Fibroblast of mammary gland (primary cell): ENCODE results near the gene RBM4B.

Source experiments
- DNase-seq: peaks from one replicate; pipeline ENCODE4 v3.0.0-alpha.2; 2010; ENCODE audit warnings: low read depth
- H3K4me3 ChIP-seq: 2 replicates; pipeline ENCODE4 v1.5.1; 2011; ENCODE audit warnings: low read depth, mild to moderate bottlenecking, low read length, moderate library complexity; ENCODE audit not compliant: control insufficient read depth
- CTCF ChIP-seq: conservative IDR thresholded peaks from 2 replicates; pipeline ENCODE4 v1.5.1; 2011; ENCODE audit warnings: low read depth, low read length, inconsistent platforms; ENCODE audit not compliant: control insufficient read depth, insufficient read depth

Gene RBM4B

GRCh38 chr11:66632952-66633351 lies 44.7 kb downstream of the RBM4B start:
- TF ChIP-seq CTCF, result no peak
- H3K4me3 ChIP-seq, result no peak overlapping the region
- DNase-seq, result no peak

- H3K4me3 ChIP-seq, result no peak overlapping the region
- TF ChIP-seq CTCF, result no peak
- no peak for DNase-seq
Measured at GRCh38 chr11:66631883-66632282, 45.8 kb downstream of the RBM4B start.

- TF ChIP-seq CTCF, result no peak
- no peak overlapping the region for H3K4me3 ChIP-seq
- no peak for DNase-seq
Measured at GRCh38 chr11:66629356-66629755, 48.3 kb downstream of the RBM4B start.

- TF ChIP-seq CTCF, result no peak
- H3K4me3 ChIP-seq, result no peak overlapping the region
- no peak for DNase-seq
Measured at GRCh38 chr11:66628061-66628603, 49.6 kb downstream of the RBM4B start.

GRCh38 chr11:66626926-66627325 lies 50.8 kb downstream of the RBM4B start:
- no peak for DNase-seq
- H3K4me3 ChIP-seq, result no peak overlapping the region
- no peak for TF ChIP-seq CTCF

GRCh38 chr11:66626382-66626781 lies 51.3 kb downstream of the RBM4B start:
- no peak for DNase-seq
- H3K4me3 ChIP-seq, result no peak overlapping the region
- no peak for TF ChIP-seq CTCF

- no peak for TF ChIP-seq CTCF
- no peak overlapping the region for H3K4me3 ChIP-seq
- no peak for DNase-seq
Measured at GRCh38 chr11:66625752-66626149, 51.9 kb downstream of the RBM4B start.
